SHP77 treated with DMSO at 0.1 percent for 48 hours (cell line): ENCODE measurements around the gene EIF4EBP3.
"Not testable (repeated sequence)": the region's sequence is repeated elsewhere in the genome, so short reads cannot be mapped to it uniquely, and the experiment has no call there.

ENCODE experiments used
- DNase-seq: peaks from one replicate; lab custom pipeline; 2025; lab: John Stamatoyannopoulos, UW

EIF4EBP3 gene

DNA sequence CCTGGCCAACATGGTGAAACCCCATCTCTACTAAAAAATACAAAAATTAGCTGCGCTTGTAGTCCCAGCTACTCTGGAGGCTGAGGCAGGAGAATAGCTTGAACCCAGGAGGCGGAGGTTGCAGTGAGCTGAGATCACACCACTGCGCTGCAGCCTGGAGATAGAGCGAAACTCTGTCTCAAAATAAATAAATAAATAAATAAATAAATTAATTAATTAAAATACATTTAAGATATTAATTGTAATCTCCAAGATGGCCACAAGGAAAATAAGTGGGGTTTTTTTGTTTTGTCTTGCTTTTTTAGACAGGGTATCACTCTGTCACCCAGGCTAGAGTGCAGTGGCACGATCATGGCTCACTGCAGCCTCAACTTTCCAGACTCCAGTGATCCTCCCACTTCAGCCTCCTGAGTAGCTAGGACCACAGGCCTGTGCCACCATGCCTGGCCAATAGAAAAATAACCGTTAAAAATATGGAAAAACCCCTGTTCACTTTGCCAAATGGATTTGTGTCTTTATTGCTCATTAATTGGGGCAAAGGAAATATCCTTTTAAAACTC is 31.8 kb downstream of the EIF4EBP3 start:
- not testable (repeated sequence) for DNase-seq

DNA sequence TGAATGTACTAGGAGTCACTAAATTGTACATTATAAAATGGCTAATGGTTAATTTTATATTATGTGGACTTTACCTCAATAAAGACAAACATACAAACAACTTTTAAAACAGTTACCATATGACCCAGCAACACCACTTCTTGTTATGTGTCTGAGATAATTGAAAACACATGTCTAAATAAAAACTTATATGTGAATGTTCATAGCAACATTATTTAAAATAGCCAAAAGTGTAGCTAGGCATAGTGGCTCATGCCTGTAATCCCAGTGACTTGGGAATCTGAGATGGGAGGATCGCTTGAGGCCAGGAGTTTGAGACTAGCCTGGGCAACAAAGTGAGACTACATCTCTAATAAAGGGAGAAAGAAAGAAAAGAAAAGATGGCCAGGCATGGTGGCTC is 40.0 kb downstream of the EIF4EBP3 start:
- no peak for DNase-seq

DNA sequence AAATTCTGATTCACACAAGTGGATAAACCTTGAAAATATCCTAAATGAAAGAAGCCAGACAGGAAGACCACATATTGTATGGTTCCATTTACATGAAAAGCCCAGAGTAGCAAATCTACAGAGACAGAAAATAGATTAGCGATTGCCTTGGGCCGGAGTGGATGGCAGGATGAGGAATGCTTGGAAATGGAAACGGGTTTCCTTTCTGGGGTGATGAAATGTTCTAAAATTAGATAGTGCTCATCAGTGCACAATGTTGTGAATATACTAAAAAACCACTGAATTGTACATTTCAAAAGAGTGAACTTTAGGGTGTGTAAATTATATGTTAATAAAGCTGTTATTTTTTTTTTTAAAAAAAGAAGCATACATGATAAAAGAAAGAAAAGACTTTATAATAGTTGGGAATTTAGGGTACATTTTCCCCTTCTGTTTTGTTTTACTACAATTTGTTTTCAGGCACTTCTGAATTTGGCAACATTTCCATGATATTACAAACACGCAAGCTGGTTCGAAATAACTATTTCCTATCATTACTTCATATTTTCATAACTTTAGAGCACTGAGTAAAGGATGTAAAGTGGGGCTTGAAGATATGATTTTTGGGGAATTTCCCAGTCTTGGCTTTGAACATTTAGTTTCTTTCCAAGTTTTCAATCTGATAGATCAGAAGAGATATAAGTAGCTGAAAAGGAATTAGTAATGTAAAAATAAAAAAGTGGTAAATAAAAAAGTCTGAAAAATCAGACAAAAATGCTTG is 41.0 kb downstream of the EIF4EBP3 start:
- no peak for DNase-seq

DNA sequence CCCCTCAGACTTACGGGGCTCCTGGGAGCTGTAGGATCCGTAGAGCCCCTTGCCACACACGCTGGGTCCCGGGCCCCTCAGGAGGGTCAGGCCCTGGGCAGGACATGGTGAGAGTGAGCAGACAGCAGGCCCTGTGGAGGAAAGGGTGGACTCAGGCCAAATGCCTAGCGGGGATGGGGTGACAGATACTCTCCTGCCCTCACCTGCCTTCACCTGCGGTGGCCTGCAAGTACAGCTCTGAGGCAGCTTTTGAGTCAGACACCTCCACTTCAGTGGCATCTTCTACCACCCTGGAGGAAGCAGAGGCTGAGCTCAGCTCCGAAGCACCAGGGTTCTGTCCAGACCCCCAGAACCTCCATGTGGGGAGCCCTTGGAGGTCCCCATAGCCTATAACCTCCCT is 43.4 kb downstream of the EIF4EBP3 start:
- no peak for DNase-seq

DNA sequence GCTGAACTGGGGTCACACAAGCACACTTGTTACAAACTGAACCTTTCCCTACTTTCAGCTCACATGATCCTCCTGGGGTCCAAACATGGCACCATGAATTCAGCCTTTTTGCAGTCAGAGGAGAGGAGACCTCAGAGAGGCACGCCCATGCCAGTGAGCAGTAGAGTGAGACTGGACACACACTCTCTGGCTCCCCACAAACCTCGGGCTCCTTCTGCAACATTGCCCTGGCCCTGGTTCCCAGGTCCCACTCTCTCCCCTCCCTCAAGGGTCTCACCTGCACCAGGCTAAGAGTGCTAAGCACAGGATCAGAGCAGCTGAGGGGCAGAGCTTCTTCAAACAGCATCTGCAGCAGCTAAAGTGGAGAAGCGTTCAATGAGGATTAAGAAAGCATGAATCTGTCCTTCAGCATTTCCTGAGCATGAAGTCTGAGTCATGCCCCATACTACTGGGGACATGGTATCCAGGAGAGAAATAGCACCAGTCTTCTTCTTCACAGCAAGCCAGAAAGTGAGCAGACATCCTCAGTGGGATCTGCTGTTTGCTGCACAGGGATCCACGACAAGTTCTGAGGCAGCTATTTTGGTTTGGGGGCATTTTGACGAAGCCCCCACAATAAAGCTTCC is 44.4 kb downstream of the EIF4EBP3 start:
- no peak for DNase-seq

DNA sequence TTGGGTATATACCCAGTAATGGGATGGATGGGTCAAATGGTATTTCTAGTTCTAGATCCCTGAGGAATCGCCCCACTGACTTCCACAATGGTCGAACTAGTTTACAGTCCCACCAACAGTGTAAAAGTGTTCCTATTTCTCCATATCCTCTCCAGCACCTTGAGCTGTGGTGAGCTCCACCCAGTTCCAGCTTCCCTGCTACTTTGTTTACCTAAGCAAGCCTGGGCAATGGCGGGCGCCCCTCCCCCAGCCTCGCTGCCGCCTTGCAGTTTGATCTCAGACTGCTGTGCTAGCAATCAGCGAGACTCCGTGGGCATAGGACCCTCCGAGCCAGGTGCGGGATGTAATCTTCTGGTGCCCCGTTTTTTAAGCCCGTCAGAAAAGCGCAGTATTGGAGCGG is 45.6 kb downstream of the EIF4EBP3 start:
- DNase-seq: not testable (repeated sequence)

DNA sequence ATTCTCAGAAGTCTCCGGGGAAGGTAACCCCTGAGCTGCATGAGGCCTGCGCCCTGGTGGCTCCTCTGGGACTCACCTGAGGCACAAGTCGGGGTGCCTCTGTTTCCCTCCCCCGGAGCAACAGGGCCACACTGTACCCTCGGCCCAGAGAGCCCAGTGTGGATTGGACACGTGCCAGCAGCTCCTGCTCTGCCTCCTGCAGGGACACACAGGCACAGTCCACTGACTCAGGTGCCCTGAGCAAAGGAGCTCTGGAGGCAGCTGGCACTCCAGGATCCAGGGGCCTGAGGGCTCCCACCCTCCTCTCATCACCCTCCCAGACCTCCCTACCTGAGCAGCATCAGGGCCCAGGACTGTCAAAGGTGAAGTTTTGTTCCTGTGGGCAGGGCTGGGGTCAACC is 46.7 kb downstream of the EIF4EBP3 start:
- DNase-seq: no peak

DNA sequence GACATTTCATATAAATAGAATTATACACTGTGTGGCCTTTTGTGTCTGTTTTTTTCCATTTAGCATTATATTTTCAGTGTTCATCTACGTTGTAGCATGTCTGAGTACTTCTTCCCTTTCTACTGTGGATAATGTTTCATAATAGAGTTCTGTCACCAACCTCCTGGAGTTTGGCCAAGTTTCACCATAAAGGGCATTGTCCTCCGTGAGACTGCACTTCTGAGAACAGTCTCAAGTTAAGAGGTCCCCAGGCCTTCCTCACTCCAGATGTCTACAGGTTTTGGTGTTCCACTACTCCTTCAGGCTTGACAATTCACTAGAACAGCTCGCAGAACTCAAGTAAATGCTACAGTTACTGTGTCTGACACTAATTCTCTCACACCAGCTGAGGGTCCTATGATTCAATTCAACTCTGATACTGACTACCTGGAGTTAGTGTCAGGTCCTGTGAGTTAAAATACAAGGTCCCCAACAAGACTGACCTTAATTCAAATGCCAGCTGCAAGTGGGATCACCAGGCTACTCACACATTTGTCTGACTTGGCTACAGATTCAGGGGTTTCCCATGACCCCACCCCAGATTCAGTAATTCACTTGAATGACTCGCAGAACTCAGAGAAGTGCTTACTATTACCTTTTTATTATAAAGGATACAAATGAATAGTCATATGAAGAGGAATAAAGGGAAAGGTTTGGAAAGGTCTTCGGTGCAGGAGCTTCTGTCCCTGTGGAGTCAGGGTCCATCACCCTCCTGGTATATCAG is 48.3 kb downstream of the EIF4EBP3 start:
- DNase-seq: no peak

DNA sequence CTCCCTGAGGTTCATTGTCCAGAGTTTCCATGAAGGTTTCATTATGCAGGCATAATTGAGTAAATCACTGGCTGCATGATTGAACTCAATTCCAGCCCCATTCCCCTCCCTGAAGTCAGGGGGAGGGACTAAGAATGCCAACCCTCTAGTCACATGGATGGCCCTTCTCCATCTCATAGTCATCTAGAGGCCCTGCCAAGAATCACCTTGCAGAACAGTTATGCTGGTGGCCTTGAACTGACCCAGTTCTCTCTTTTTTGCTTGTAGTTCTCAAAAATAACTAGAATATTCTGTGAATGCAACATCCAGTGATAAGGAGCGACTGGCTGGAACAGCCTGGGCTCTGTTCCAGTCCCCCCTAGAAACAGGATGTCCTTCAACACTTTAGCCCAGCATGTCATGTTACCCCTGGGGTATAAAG is 48.9 kb downstream of the EIF4EBP3 start:
- no peak for DNase-seq

DNA sequence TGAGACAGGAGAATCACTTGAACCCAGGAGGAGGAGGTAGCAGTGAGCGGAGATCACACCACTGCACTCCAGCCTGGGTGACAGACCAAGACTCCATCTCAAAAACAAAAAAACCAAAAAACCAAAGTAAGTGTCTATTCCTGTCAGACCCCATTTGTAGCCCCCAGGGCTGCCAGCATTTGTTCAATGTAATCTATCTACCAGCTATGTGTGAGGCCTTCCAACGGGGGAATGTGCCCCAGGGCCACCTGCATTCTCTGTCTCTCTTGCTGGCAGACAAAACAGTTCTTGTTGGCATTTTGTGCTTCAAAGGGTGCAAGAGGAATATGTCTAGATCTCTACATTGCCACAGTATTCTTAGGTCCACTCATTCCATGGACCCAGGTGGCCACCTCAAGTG is 51.4 kb downstream of the EIF4EBP3 start:
- DNase-seq: no peak
